Effector memory CD4-positive, alpha-beta T cell (primary cell): ENCODE measurements around the gene FAM181A.

Source experiments
- DNase-seq, 3 donors: peaks; one replicate each; pipeline ENCODE4 v3.0.0-alpha.2; 2020
- H3K27ac ChIP-seq: 2 replicates; pipeline ENCODE4 v1.7.0; 2013; ENCODE audit warnings: mild to moderate bottlenecking, low read length, moderate library complexity; ENCODE audit not compliant: insufficient read depth, poor library complexity, severe bottlenecking
- H3K27me3 ChIP-seq: replicated peaks from 2 replicates; pipeline ENCODE4 v1.7.0; 2013; ENCODE audit warnings: mild to moderate bottlenecking, low read length; ENCODE audit not compliant: insufficient read depth, control insufficient read depth, poor library complexity, severe bottlenecking
- H3K36me3 ChIP-seq: 2 replicates; pipeline ENCODE4 v1.7.0; 2013; ENCODE audit warnings: mild to moderate bottlenecking, low read length, moderate library complexity; ENCODE audit not compliant: control insufficient read depth, insufficient read depth
- H3K4me1 ChIP-seq: 2 replicates; pipeline ENCODE4 v1.7.0; 2013; ENCODE audit warnings: low read length, mild to moderate bottlenecking; ENCODE audit not compliant: control insufficient read depth, insufficient read depth, poor library complexity, severe bottlenecking
- H3K4me3 ChIP-seq: 2 replicates; pipeline ENCODE4 v1.7.0; 2013; ENCODE audit warnings: low read length, low read depth, mild to moderate bottlenecking; ENCODE audit not compliant: insufficient read depth, poor library complexity, severe bottlenecking
- H3K9me3 ChIP-seq: 2 replicates; pipeline ENCODE4 v1.7.0; 2013; ENCODE audit warnings: mild to moderate bottlenecking, low read length, moderate library complexity; ENCODE audit not compliant: control insufficient read depth

FAM181A gene

GRCh38 chr14:93903342-93904184 is 23.6 kb upstream of the FAM181A start:
- no peak for DNase-seq
- Histone ChIP-seq H3K9me3 (no peaks in the 10 kb centered on the region), H3K27ac (no peak overlapping the region)

GRCh38 chr14:93905623-93906022 is 21.5 kb upstream of the FAM181A start:
- Histone ChIP-seq H3K4me1 (no peaks in the 10 kb centered on the region), H3K4me3 (no peak overlapping the region), H3K9me3 (no peaks in the 10 kb centered on the region), H3K36me3 (no peaks in the 10 kb centered on the region), H3K27ac (no peak overlapping the region), H3K27me3 (no peaks in the 10 kb centered on the region)
- no peak for DNase-seq

More at GRCh38 chr14:93903342-93904184, 23.6 kb upstream of the FAM181A start:
- Histone ChIP-seq H3K4me1 (no peaks in the 10 kb centered on the region), H3K4me3 (no peak overlapping the region), H3K27me3 (no peaks in the 10 kb centered on the region), H3K36me3 (no peaks in the 10 kb centered on the region)

- Histone ChIP-seq H3K27me3 (no peaks in the 10 kb centered on the region), H3K9me3 (no peaks in the 10 kb centered on the region), H3K36me3 (no peaks in the 10 kb centered on the region), H3K4me1 (no peaks in the 10 kb centered on the region), H3K27ac (no peak overlapping the region), H3K4me3 (no peak overlapping the region)
- DNase-seq: peak in 2 of 3 donors; percentile 8 to 36
Observed at GRCh38 chr14:93906341-93907329, 20.5 kb upstream of the FAM181A start.

GRCh38 chr14:93909429-93910128 is 17.6 kb upstream of the FAM181A start:
- Histone ChIP-seq H3K36me3 (no peaks in the 10 kb centered on the region), H3K9me3 (no peaks in the 10 kb centered on the region), H3K4me1 (no peaks in the 10 kb centered on the region)

GRCh38 chr14:93911975-93912615 is 15.0 kb upstream of the FAM181A start:
- H3K4me1 ChIP-seq: no peaks in the 10 kb centered on the region
- no peak overlapping the region for H3K27ac ChIP-seq
- no peaks in the 10 kb centered on the region for H3K27me3 ChIP-seq
- H3K9me3 ChIP-seq: peaks cover 3% of the 10 kb centered on the region
- no peaks in the 10 kb centered on the region for H3K36me3 ChIP-seq
- DNase-seq: no peak
- H3K4me3 ChIP-seq: no peak overlapping the region

More at GRCh38 chr14:93909429-93910128, 17.6 kb upstream of the FAM181A start:
- no peak for DNase-seq
- H3K27me3 ChIP-seq: no peaks in the 10 kb centered on the region
- H3K27ac ChIP-seq: no peak overlapping the region
- H3K4me3 ChIP-seq: no peak overlapping the region

- no peak overlapping the region for H3K27ac ChIP-seq
Observed at GRCh38 chr14:93912782-93913181, 14.4 kb upstream of the FAM181A start.

GRCh38 chr14:93914278-93914677 is 12.9 kb upstream of the FAM181A start:
- no peaks in the 10 kb centered on the region for H3K4me1 ChIP-seq
- no peaks in the 10 kb centered on the region for H3K36me3 ChIP-seq
- no peaks in the 10 kb centered on the region for H3K27me3 ChIP-seq
- peaks cover 3% of the 10 kb centered on the region for H3K9me3 ChIP-seq
- DNase-seq: no peak
- no peak overlapping the region for H3K27ac ChIP-seq
- no peak overlapping the region for H3K4me3 ChIP-seq

More at GRCh38 chr14:93912782-93913181, 14.4 kb upstream of the FAM181A start:
- Histone ChIP-seq H3K36me3 (no peaks in the 10 kb centered on the region), H3K4me1 (no peaks in the 10 kb centered on the region), H3K9me3 (peaks cover 3% of the 10 kb centered on the region), H3K27me3 (no peaks in the 10 kb centered on the region), H3K4me3 (no peak overlapping the region)
- no peak for DNase-seq

GRCh38 chr14:93915070-93915705 is 12.0 kb upstream of the FAM181A start:
- no peak for DNase-seq
- H3K36me3 ChIP-seq: no peaks in the 10 kb centered on the region
- H3K27ac ChIP-seq: no peak overlapping the region
- no peak overlapping the region for H3K4me3 ChIP-seq
- H3K27me3 ChIP-seq: no peaks in the 10 kb centered on the region
- peaks cover 3% of the 10 kb centered on the region for H3K9me3 ChIP-seq
- H3K4me1 ChIP-seq: no peaks in the 10 kb centered on the region

GRCh38 chr14:93915800-93916199 is 11.3 kb upstream of the FAM181A start:
- Histone ChIP-seq H3K27me3 (no peaks in the 10 kb centered on the region), H3K9me3 (peaks cover 3% of the 10 kb centered on the region), H3K27ac (no peak overlapping the region), H3K36me3 (no peaks in the 10 kb centered on the region), H3K4me1 (no peaks in the 10 kb centered on the region), H3K4me3 (no peak overlapping the region)
- DNase-seq: no peak
